Psoas muscle (tissue), 8 donors: ENCODE measurements around the gene EML4. TPM values are rescaled to one million over a fixed set of nuclear protein-coding genes. Genes with fewer than 3 reads are reported as not detected.

Experiments used
- ATAC-seq, 4 donors: fragments of 200-7000 bp; cut with Tn5 transposase; one replicate each; pipeline ENCODE4 v1.9.1; 2020; ENCODE audit warnings: moderate library complexity in 3 of 4, mild to moderate bottlenecking in 2 of 4
- DNase-seq, 2 donors: peaks; one replicate each; pipeline ENCODE4 v3.0.0-alpha.2; 2020
- H3K27ac ChIP-seq: fragments of 200-600 bp; one replicate; pipeline ENCODE4 v1.8.0; 2022
- H3K27me3 ChIP-seq, 3 donors: fragments of 200-600 bp in 1 of 3; one replicate each; pipeline versions ENCODE4 v1.6.1 to v1.8.0; 2013 to 2022; ENCODE audit warnings: low read length in 2 of 3, mild to moderate bottlenecking in 2 of 3, moderate library complexity in 1 of 3; ENCODE audit not compliant: insufficient read depth in 3 of 3
- H3K36me3 ChIP-seq, 2 donors: fragments of 200-600 bp in 1 of 2; one replicate each; pipeline versions ENCODE4 v1.6.1 to v1.8.0; 2013 to 2022; ENCODE audit warnings: low read depth in 1 of 2, mild to moderate bottlenecking in 1 of 2, moderate library complexity in 1 of 2; ENCODE audit not compliant: insufficient read depth in 1 of 2
- H3K4me1 ChIP-seq: fragments of 200-600 bp; one replicate; pipeline ENCODE4 v1.8.0; 2022
- H3K4me3 ChIP-seq: fragments of 200-600 bp; one replicate; pipeline ENCODE4 v1.8.0; 2022; ENCODE audit warnings: mild to moderate bottlenecking
- H3K9me3 ChIP-seq: fragments of 200-600 bp; one replicate; pipeline ENCODE4 v1.8.0; 2022
- CTCF ChIP-seq: fragments of 200-600 bp; IDR thresholded peaks from one replicate; pipeline ENCODE4 v1.8.0; 2022; ENCODE audit warnings: antibody characterized with exemption
- WGBS, 3 donors: extraction: QIAGEN DNeasy Blood & Tissue Kit; methylation state at CpG; one replicate each; pipeline versions ENCODE4 v1.1.6 to v1.1.7; 2013; 5-methylcytosine and 5-hydroxymethylcytosine counted together
- intact Hi-C, 2 donors: fragments of 100-400 bp; cut with DNase I; formaldehyde crosslinking; loops; one replicate each; pipeline versions ENCODE4 v1.11.0 to v1.14.2; 2022
- polyA plus RNA-seq, 3 donors: library from polyadenylated mRNA; stranded (reverse); fragments of 200-250 nt; gene quantifications; one replicate each; pipeline ENCODE4 v1.2.3, GENCODE V29; 2013
- total RNA-seq, 4 donors: library from RNA; stranded (reverse); fragmentation: NEBNext Ultra II Directional in 2 of 4; extraction: Animal tissue kit (Norgen Biotek cat#: 25700) in 2 of 4; gene quantifications; one replicate each; pipeline versions ENCODE4 v1.2.1 to v1.2.4, GENCODE V29; 2021 to 2023
- donor health status: healthy with polysubstance abuse.
- donor health status: DM: no; HTN: no; CAD: no; lungs with moderate emphysema.
- donor health status: Bipolar disorder and iron deficiency.
- donor health status: healthy.
- donor health status: DM: yes; HTN: yes; CAD: no.
- donor health status: DM: no; HTN: no; CAD: no.
- donor health status: DM: no; HTN: no; CAD: no.
- donor health status: DM: yes; HTN: yes; CAD: no.

The EML4 gene
- total and polyA plus RNA-seq, 7 donors = 2.7 to 8.9 (median 5.0) TPM

GRCh38 chr2:42252464-42252863, 83.3 kb downstream of the EML4 start:
- intact Hi-C loops = no loop called here
- H3K4me1 ChIP-seq = peaks cover 13% of the 10 kb centered on the region
- 87 to 91% (median 91%) methylated on average over 3 of the region's 3 CpGs for WGBS, 3 donors
- no peak overlapping the region for H3K4me3 ChIP-seq
- H3K9me3 ChIP-seq = no peaks in the 10 kb centered on the region
- no peak overlapping the region for H3K27ac ChIP-seq
- ATAC-seq (no peak), DNase-seq (no peak)
- TF ChIP-seq CTCF = no peak
- H3K27me3 ChIP-seq = no peaks in the 10 kb centered on the region
- no peaks in the 10 kb centered on the region for H3K36me3 ChIP-seq

- no peak overlapping the region for H3K4me3 ChIP-seq
- WGBS, 3 donors = 87 to 94% (median 93%) methylated on average over 8 of the region's 8 CpGs
- ATAC-seq (no peak), DNase-seq (no peak)
- no peaks in the 10 kb centered on the region for H3K27me3 ChIP-seq
- no peak overlapping the region for H3K27ac ChIP-seq
- no peaks in the 10 kb centered on the region for H3K9me3 ChIP-seq
- H3K36me3 ChIP-seq = peaks cover 0 to 2% of the 10 kb centered on the region in 2 donors
- peaks cover 6% of the 10 kb centered on the region for H3K4me1 ChIP-seq
- intact Hi-C loops = no loop called here
- no peak for TF ChIP-seq CTCF
Measured at GRCh38 chr2:42254186-42254895, 85.2 kb downstream of the EML4 start.

GRCh38 chr2:42256505-42256904, 87.4 kb downstream of the EML4 start:
- DNase-seq = no peak
- no peak overlapping the region for H3K27ac ChIP-seq
- 76 to 92% (median 81%) methylated on average over 2 of the region's 2 CpGs for WGBS, 3 donors
- H3K9me3 ChIP-seq = no peaks in the 10 kb centered on the region
- H3K36me3 ChIP-seq = peaks cover 0 to 2% of the 10 kb centered on the region in 2 donors
- no peaks in the 10 kb centered on the region for H3K4me1 ChIP-seq
- no peak overlapping the region for H3K4me3 ChIP-seq
- intact Hi-C loops = no loop called here
- no peak for ATAC-seq
- H3K27me3 ChIP-seq = no peaks in the 10 kb centered on the region
- TF ChIP-seq CTCF = no peak

- H3K9me3 ChIP-seq = no peaks in the 10 kb centered on the region
- no peak for TF ChIP-seq CTCF
- H3K4me3 ChIP-seq = no peak overlapping the region
- ATAC-seq (no peak), DNase-seq (no peak)
- WGBS, 3 donors = 87 to 93% (median 90%) methylated on average over 3 of the region's 3 CpGs
- H3K27me3 ChIP-seq = no peaks in the 10 kb centered on the region
- no peaks in the 10 kb centered on the region for H3K4me1 ChIP-seq
- peaks cover 2% of the 10 kb centered on the region in 2 donors for H3K36me3 ChIP-seq
- H3K27ac ChIP-seq = no peak overlapping the region
- intact Hi-C loops = no loop called here
Measured at GRCh38 chr2:42261518-42262195, 92.5 kb downstream of the EML4 start.
